Cerebellar cortex (tissue), 1 donor: ENCODE measurements around the gene GPR50.

ENCODE experiments used
- DNase-seq: peaks from one replicate; pipeline ENCODE4 v3.0.0-alpha.2; 2015; ENCODE audit warnings: low spot score

The GPR50 gene

GRCh38 chrX:151227627-151228026 lies 51.2 kb downstream of the GPR50 start:
- no peak for DNase-seq

GRCh38 chrX:151228935-151229334 lies 52.6 kb downstream of the GPR50 start:
- no peak for DNase-seq
